ENCODE results near the gene DNAJC6. TPM values are rescaled to one million over a fixed set of nuclear protein-coding genes. Genes with fewer than 3 reads are reported as not detected.

The DNAJC6 gene
- total RNA-seq, 8 experiments from 2014 or later, result 7.1 to 76.8 (median 41.3) TPM

GRCh38 chr1:65420590-65421350, 111.4 kb downstream of the DNAJC6 start, which contains the start of the genes LEPR and LEPROT:
LEPR (plus strand) TSS chr1:65420668; CDS start chr1:65565566, 144,898 bp downstream.
LEPROT (plus strand) TSS chr1:65420668; CDS start chr1:65420725, 57 bp downstream.
- H3K27ac ChIP-seq, result peak within 1 kb of the TSS; percentile 75 to 93
- peak; percentile 56 to 77 (median 72) for ATAC-seq (replicated peaks in 6 of 8)
- 0 to 3% (median 0%) methylated on average over 2 to 17 of the region's 60 CpGs; no CpG with 5 or more reads in 2 of the 10 experiments for WGBS, 10 experiments
- H3K4me3 ChIP-seq, result peak within 1 kb of the TSS; percentile 59 to 89 (median 82)
- peaks cover 3 to 8% of the 10 kb centered on the region in 2 donors for H3K4me1 ChIP-seq (replicated peaks in 1 of 2)
- in situ Hi-C loops (cut with MboI; ENCODE audit: low pct_unique_long_range_greater_than_20kb in 2 of 9, low sequenced_read_pairs in 9 of 9, unreplicated experiment in 9 of 9), result loop anchor here in 1 of 9 experiments (10.0 kb wide), 1 partner anchor 186 kb away; no protein-coding TSS in a partner anchor

GRCh38 chr1:65421351-65422025, 112.1 kb downstream of the DNAJC6 start:
- in situ Hi-C loops (cut with MboI; ENCODE audit: low pct_unique_long_range_greater_than_20kb in 2 of 9, low sequenced_read_pairs in 9 of 9, unreplicated experiment in 9 of 9), result loop anchor here in 1 of 9 experiments (10.0 kb wide), 1 partner anchor 187 kb away; no protein-coding TSS in a partner anchor
- 0 to 35% (median 8%) methylated on average over 3 to 13 of the region's 13 CpGs for WGBS, 10 experiments
- ATAC-seq (replicated peaks in 6 of 8), result no peak
- peaks cover 3 to 8% of the 10 kb centered on the region in 2 donors for H3K4me1 ChIP-seq (replicated peaks in 1 of 2)
- peak overlapping the region; percentile 75 to 93 for H3K27ac ChIP-seq
- H3K4me3 ChIP-seq, result peak overlapping the region; percentile 59 to 89 (median 82)

DNA sequence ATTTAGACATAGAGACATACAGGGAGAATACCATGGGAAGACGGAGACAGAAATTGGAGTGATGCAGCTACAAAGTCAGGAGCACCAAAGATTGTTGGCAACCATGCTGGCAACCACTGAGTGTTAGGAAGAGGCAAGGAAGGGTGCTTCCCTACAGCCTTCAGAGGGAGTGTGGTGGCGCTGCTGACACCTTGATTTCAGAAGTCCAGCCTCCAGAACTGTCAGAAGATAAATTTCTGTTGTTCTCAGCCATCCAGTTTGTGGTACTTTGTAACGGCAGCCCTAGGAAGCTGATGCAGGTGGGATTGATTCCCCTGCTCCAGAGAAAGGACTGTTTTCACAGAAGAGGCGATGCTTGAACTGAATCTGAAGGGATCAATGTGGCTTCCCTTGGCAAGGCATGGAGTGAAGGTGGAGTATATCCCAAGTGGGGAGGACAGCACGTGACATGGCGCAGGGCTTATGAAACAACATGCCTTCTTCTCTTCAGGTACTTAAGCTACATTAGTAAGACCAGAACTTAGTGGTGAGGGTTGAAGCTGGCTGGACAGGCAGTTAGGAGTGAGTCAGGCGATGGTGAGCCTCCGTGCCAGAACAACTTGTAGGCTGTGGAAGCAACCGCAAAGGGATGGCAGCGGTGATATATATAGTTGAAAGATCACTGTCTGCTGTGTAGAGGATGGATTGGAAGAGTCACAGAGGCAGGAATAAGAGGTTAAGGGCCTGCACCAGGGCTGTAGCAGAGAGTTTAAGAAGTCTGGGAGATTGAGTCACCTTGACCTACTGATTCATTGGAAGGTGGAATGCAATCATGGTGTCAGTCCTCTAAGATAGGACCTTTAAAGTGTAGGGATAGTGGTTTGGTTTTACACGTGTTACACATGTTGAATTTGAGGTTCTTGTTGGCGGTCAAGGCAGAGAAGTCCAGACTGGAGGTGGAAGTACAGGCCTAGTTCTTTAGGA, 113.2 kb downstream of the DNAJC6 start:
- 79 to 99% (median 90%) methylated on average over 2 to 12 of the region's 12 CpGs for whole genome bisulfite sequencing, 10 experiments
- Histone ChIP-seq H3K4me3 (peak overlapping the region in 4 of 5 donors; percentile 59 to 89 (median 76)), H3K4me1 (replicated peaks in 1 of 2) (peaks cover 3 to 8% of the 10 kb centered on the region in 2 donors), H3K27ac (no peak overlapping the region)
- in situ Hi-C loops (cut with MboI; ENCODE audit: low pct_unique_long_range_greater_than_20kb in 2 of 9, low sequenced_read_pairs in 9 of 9, unreplicated experiment in 9 of 9), result loop anchor here in 1 of 9 experiments (10.0 kb wide), 1 partner anchor 188 kb away; no protein-coding TSS in a partner anchor
- no peak for ATAC-seq (replicated peaks in 6 of 8)

DNA sequence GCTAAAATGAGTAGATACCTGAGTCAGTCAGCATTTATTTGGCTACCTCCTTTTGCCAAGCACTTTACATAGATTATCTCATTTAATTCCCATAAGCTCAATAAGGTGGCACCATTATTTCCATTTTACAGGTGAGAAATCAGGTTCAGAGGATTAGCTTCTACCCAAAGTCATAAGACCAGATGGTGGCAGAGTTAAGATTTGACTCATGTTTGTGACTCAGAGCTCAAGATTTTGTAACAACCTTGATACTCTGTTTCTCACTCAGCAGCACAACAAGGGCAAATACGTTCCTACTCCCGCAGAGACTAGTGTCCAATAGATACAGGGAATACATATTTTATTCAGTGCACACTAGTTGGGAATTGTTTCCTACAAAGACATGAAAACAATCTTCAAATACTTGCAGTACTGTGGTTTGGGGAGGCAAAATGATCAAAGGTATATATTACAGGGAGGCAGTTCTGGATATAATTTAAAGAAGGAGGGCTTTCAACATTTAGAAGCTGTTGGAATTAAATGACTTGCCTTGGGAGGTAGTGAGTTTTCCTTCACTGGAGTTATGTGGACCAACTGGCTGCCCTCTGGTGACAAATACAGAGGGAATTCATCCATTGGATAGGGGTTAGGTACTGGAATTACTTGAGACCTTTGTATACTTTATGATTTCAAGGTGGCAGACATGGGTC, 114.7 kb downstream of the DNAJC6 start:
- in situ Hi-C loops (cut with MboI; ENCODE audit: low pct_unique_long_range_greater_than_20kb in 2 of 9, low sequenced_read_pairs in 9 of 9, unreplicated experiment in 9 of 9), result loop anchor here in 1 of 9 experiments (10.0 kb wide), 1 partner anchor 189 kb away; no protein-coding TSS in a partner anchor
- ATAC-seq (replicated peaks in 6 of 8), result no peak
- H3K4me1 ChIP-seq (replicated peaks in 1 of 2), result peaks cover 3 to 8% of the 10 kb centered on the region in 2 donors

DNA sequence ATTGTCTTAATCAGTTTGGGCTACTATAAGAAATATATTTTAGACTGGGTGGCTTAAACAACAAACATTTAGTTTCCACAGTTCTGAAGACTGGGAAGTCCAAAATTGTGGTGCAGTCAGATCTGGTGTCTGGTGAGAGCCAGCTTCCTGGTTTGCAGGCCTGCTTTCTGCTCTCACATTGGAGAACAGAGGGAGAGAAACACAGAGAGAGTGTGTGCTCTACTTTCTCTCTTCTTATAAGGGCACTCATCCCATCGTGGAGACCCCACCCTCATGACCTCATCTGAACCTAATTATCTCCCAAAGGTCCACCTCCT, 115.2 kb downstream of the DNAJC6 start:
- in situ Hi-C loops (cut with MboI; ENCODE audit: low pct_unique_long_range_greater_than_20kb in 2 of 9, low sequenced_read_pairs in 9 of 9, unreplicated experiment in 9 of 9), result loop anchor here in 1 of 9 experiments (10.0 kb wide), 1 partner anchor 190 kb away; no protein-coding TSS in a partner anchor

More for the DNA sequence above, 114.7 kb downstream of the DNAJC6 start:
- Histone ChIP-seq H3K27ac (no peak overlapping the region), H3K4me3 (no peak overlapping the region)
- 31 to 100% (median 100%) methylated on average over 2 of the region's 2 CpGs; no CpG with 5 or more reads in 3 of the 10 experiments for WGBS, 10 experiments

GRCh38 chr1:65425006-65425405, 115.7 kb downstream of the DNAJC6 start:
- WGBS, 10 experiments, result 88 to 100% (median 100%) methylated on average over 1 to 2 of the region's 2 CpGs; no CpG with 5 or more reads in 1 of the 10 experiments
- Histone ChIP-seq H3K27ac (no peak overlapping the region), H3K4me1 (replicated peaks in 1 of 2) (peaks cover 3 to 6% of the 10 kb centered on the region in 2 donors), H3K4me3 (no peak overlapping the region)
- in situ Hi-C loops (cut with MboI; ENCODE audit: low pct_unique_long_range_greater_than_20kb in 2 of 9, low sequenced_read_pairs in 9 of 9, unreplicated experiment in 9 of 9), result loop anchor here in 5 of 9 experiments (10.0 to 25.0 kb wide), 4 partner anchors 190 to 512 kb away; no protein-coding TSS in a partner anchor
- ATAC-seq (replicated peaks in 6 of 8), result no peak

More for the DNA sequence above, 115.2 kb downstream of the DNAJC6 start:
- no peak for ATAC-seq (replicated peaks in 6 of 8)
- 40 to 100% (median 60%) methylated on average over 1 of the region's 1 CpG; no CpG with 5 or more reads in 1 of the 10 experiments for WGBS, 10 experiments
- Histone ChIP-seq H3K4me3 (no peak overlapping the region), H3K4me1 (replicated peaks in 1 of 2) (peaks cover 3 to 6% of the 10 kb centered on the region in 2 donors), H3K27ac (no peak overlapping the region)

DNA sequence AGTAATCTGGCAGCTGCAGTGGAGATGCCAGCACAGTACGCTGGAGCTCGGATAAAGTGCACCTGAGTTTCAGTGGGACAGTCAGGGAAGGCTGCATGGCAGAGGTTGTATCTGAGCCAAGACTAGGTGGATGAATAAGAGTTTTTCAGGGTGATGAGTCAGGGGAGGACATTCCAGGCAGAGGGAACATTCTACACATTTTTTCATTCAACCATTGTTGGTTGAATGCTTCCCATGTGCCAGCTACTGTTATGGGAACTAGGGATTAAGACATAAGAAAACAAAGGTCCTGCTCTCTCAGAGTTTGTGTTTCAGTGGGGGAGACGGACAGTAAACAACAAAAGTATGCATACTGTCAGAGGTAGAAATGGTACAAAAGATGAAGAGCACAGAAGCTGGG, 116.4 kb downstream of the DNAJC6 start:
- H3K4me3 ChIP-seq, result no peak overlapping the region
- in situ Hi-C loops (cut with MboI; ENCODE audit: low pct_unique_long_range_greater_than_20kb in 2 of 9, low sequenced_read_pairs in 9 of 9, unreplicated experiment in 9 of 9), result loop anchor here in 5 of 9 experiments (10.0 to 25.0 kb wide), 4 partner anchors 191 to 512 kb away; no protein-coding TSS in a partner anchor
- peak in 4 of 8 experiments; percentile 13 to 75 (median 18) for ATAC-seq (replicated peaks in 6 of 8)
- H3K4me1 ChIP-seq (replicated peaks in 1 of 2), result peaks cover 3 to 6% of the 10 kb centered on the region in 2 donors
- no peak overlapping the region for H3K27ac ChIP-seq
- 17 to 100% (median 89%) methylated on average over 1 to 3 of the region's 3 CpGs; no CpG with 5 or more reads in 1 of the 10 experiments for WGBS, 10 experiments

GRCh38 chr1:65429078-65429477, 119.7 kb downstream of the DNAJC6 start:
- H3K4me3 ChIP-seq, result no peak overlapping the region
- in situ Hi-C loops (cut with MboI; ENCODE audit: low pct_unique_long_range_greater_than_20kb in 2 of 9, low sequenced_read_pairs in 9 of 9, unreplicated experiment in 9 of 9), result loop anchor here in 5 of 9 experiments (10.0 to 25.0 kb wide), 4 partner anchors 194 to 508 kb away; no protein-coding TSS in a partner anchor
- no peak for ATAC-seq (replicated peaks in 6 of 8)
- H3K27ac ChIP-seq, result no peak overlapping the region
- no peaks in the 10 kb centered on the region for H3K4me1 ChIP-seq (replicated peaks in 1 of 2)
- WGBS, 10 experiments, result 33 to 100% (median 92%) methylated on average over 1 to 2 of the region's 2 CpGs; no CpG with 5 or more reads in 1 of the 10 experiments

- peak in 1 of 8 experiments; percentile 31 for ATAC-seq (replicated peaks in 6 of 8)
- H3K4me3 ChIP-seq, result no peak overlapping the region
- in situ Hi-C loops (cut with MboI; ENCODE audit: low pct_unique_long_range_greater_than_20kb in 2 of 9, low sequenced_read_pairs in 9 of 9, unreplicated experiment in 9 of 9), result loop anchor here in 5 of 9 experiments (10.0 to 25.0 kb wide), 5 partner anchors 195 to 507 kb away; no protein-coding TSS in a partner anchor
- H3K27ac ChIP-seq, result no peak overlapping the region
- WGBS, 10 experiments, result 32 to 93% (median 86%) methylated on average over 5 to 7 of the region's 7 CpGs
- no peaks in the 10 kb centered on the region for H3K4me1 ChIP-seq (replicated peaks in 1 of 2)
Observed at GRCh38 chr1:65429806-65430205, 120.5 kb downstream of the DNAJC6 start.

GRCh38 chr1:65431111-65431705, 121.9 kb downstream of the DNAJC6 start:
- in situ Hi-C loops (cut with MboI; ENCODE audit: low pct_unique_long_range_greater_than_20kb in 2 of 9, low sequenced_read_pairs in 9 of 9, unreplicated experiment in 9 of 9), result loop anchor here in 5 of 9 experiments (10.0 to 25.0 kb wide), 4 partner anchors 231 to 506 kb away; no protein-coding TSS in a partner anchor
- Histone ChIP-seq H3K27ac (no peak overlapping the region), H3K4me3 (no peak overlapping the region), H3K4me1 (replicated peaks in 1 of 2) (no peaks in the 10 kb centered on the region)
- peak in 2 of 8 experiments; percentile 28 to 45 for ATAC-seq (replicated peaks in 6 of 8)
- WGBS, 10 experiments, result 0 to 33% (median 6%) methylated on average over 1 of the region's 1 CpG

GRCh38 chr1:65432918-65433317, 123.6 kb downstream of the DNAJC6 start:
- WGBS, 10 experiments, result 42 to 100% (median 53%) methylated on average over 1 to 8 of the region's 8 CpGs; no CpG with 5 or more reads in 1 of the 10 experiments
- H3K4me1 ChIP-seq (replicated peaks in 1 of 2), result no peaks in the 10 kb centered on the region
- no peak overlapping the region for H3K4me3 ChIP-seq
- in situ Hi-C loops (cut with MboI; ENCODE audit: low pct_unique_long_range_greater_than_20kb in 2 of 9, low sequenced_read_pairs in 9 of 9, unreplicated experiment in 9 of 9), result loop anchor here in 5 of 9 experiments (10.0 to 25.0 kb wide), 4 partner anchors 229 to 504 kb away; no protein-coding TSS in a partner anchor
- ATAC-seq (replicated peaks in 6 of 8), result no peak
- H3K27ac ChIP-seq, result no peak overlapping the region
